ENCODE measurements around the gene EGLN3. TPM values are rescaled to one million over a fixed set of nuclear protein-coding genes. Genes with fewer than 3 reads are reported as not detected.
"Not testable (repeated sequence)": the region's sequence is repeated elsewhere in the genome, so short reads cannot be mapped to it uniquely, and the experiment has no call there.

The EGLN3 gene
- total RNA-seq, 1 experiment from 2014 or later: 4.3 TPM

DNA sequence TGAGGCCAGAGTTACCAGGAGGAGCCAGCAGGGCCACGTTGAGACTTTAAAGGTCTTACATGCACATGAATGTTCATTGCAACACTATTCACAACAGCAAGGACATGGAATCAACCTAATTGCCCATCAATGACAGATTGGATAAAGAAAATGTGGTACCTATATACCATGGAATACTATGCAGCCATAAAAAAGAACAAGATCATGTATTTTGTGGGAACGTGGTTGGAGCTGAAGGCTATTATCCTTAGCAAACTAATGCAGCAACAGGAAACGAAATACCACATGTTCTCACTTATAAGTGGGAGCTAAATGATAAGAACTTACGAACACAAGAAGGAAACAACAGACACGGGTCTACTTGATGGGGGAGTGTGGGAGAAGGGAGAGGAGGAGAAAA is 11.6 kb upstream of the EGLN3 start:
- DNase-seq (ENCODE audit: low read depth): not testable (repeated sequence)

GRCh38 chr14:33962016-33962415 is 11.1 kb upstream of the EGLN3 start:
- no peak for DNase-seq (ENCODE audit: low read depth)

DNA sequence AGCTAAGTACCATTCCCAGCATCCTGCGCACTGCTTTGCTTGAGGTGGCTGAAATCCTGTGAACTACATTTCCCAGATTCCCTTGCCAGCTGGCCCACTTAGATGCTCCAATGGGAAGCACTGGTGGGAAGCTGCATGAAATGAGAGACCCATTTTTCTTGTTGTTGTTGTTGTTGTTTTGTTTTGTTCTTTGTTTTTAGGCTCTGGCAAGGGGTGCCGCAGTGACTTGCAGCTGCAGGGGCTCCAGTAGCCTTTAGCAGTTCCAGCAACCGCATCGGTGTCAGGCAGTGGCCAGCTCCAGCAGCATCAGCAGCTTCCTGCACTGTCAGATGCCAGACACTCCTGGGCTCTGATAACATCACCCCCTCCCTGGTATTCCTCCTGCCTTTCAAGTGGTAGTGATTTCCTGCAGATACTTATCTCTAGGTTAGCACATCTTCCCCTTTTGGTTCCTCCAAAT is 8.8 kb upstream of the EGLN3 start:
- DNase-seq (ENCODE audit: low read depth): no peak

- DNase-seq (ENCODE audit: low read depth): no peak
Measured at GRCh38 chr14:33958605-33959226, 7.8 kb upstream of the EGLN3 start.

DNA sequence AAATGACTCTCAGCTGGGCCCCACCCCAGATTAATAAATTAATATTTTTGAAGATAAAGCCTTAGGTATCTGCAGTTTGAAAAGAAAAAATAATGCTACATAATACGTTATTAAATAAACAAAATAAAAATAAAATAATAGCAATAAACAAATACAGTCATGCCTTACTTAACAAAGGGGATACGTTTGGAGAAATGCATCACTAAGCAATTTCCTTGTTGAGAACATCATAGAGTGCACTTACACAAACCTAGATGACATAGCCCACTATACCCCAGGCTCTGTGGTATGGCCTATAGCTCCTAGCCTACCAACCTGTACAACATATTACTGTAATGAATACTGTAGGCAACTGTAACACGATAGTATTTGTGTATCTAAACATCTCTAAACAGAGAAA is 7.1 kb upstream of the EGLN3 start:
- DNase-seq (ENCODE audit: low read depth): no peak

- DNase-seq (ENCODE audit: low read depth): no peak
Measured at GRCh38 chr14:33957299-33957698, 6.4 kb upstream of the EGLN3 start.

GRCh38 chr14:33956640-33957039 is 5.8 kb upstream of the EGLN3 start:
- DNase-seq (ENCODE audit: low read depth): no peak

DNA sequence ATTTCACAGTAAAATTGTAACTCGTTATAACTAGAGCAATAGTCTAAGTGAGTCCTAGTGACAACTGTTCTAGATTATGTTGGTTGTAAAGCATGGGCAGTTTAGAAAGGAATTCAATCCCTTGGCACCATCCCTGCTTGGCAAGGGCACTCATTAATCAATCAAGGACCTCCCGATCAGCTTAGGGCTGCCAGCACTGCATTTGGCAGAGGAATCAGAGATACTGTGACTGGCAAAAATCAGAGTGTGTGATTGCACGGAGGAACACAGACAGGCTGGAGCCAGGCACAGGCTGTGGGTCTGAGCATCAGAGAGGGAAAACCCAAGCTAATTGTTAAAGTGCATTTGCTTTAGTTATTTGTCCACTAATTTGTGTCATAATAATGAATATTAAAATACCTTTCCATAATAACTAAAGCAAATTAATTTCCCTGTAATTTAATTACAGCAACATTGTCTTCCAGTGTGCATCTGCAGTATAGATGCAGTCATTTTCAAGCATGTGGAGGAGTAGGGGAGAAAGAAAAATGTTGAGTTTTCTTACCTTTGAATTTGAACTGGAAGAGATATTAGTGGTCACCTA is 3.2 kb upstream of the EGLN3 start:
- DNase-seq (ENCODE audit: low read depth): no peak

GRCh38 chr14:33952541-33952940 is 1.7 kb upstream of the EGLN3 start:
- DNase-seq (ENCODE audit: low read depth): no peak

GRCh38 chr14:33951183-33951840 is 438 bp upstream of the EGLN3 start:
- no peak for DNase-seq (ENCODE audit: low read depth)

GRCh38 chr14:33949411-33949893 is 1.4 kb downstream of the EGLN3 start:
- no peak for DNase-seq (ENCODE audit: low read depth)

DNA sequence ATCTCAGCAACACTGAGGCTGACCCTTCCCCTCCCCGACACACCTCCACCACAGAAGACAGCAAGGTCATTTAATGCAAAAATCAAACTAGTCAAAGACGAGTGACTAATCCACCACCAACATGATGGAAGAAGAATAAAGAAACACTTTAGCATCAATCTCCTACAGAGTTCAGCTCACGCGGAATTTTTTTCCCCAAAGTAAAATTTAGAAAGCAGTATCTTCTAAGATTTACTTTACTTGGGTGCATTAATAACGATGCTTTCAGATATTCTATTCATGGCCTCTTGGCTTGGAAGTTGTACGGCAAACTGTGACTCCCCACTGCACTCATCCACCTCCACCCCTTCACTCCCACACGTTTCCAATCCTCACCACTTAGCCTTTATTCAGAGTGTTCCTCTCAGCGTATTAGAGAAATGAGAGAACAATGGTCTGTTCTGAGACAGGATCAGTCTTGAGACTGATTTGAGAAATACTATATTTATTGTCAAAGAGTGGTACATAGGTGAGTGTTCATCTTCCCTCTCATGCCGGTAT is 1.9 kb downstream of the EGLN3 start:
- no peak for DNase-seq (ENCODE audit: low read depth)

- no peak for DNase-seq (ENCODE audit: low read depth)
Measured at GRCh38 chr14:33948145-33948868, 2.6 kb downstream of the EGLN3 start.

GRCh38 chr14:33946679-33947476 is 4.0 kb downstream of the EGLN3 start:
- DNase-seq (ENCODE audit: low read depth): no peak

GRCh38 chr14:33945210-33946088 is 5.4 kb downstream of the EGLN3 start:
- no peak for DNase-seq (ENCODE audit: low read depth)

DNA sequence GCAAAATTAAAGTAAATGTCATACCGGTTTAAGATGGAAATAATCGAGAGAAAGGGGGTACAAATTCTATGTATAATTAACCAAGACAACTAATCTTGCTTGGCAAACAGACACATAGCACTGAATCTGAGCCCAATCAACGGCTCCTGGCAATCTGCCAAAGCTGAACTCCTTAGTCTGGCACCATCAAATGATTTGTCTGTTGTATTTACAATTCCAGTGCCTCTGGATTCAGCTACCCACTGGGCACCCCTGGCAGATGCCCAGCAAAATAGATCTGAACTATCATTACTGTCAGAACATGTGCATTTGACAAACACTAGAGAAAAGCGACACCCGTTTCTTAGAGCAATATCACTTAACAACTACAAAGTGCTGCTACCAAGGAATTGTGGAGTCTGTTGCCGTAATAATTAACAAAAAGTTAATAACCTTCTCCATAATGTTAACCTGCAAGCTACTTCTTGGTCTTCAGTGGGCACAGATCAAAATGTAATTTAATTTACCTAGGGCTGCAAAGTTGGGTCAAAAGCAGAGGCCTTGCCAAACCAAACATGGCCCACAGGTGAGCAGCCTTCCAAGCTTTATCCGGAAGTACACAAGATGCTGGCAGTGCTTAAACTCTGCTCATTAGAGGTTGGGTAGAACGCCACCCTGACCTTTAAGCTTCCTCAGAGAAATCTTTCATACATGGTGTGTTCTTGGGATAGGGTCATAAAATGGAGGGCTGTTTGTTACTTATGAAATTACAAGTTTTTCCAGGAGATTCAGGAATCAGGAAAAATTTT is 7.6 kb downstream of the EGLN3 start:
- no peak for DNase-seq (ENCODE audit: low read depth)

GRCh38 chr14:33941718-33942117 is 9.2 kb downstream of the EGLN3 start:
- DNase-seq (ENCODE audit: low read depth): no peak

DNA sequence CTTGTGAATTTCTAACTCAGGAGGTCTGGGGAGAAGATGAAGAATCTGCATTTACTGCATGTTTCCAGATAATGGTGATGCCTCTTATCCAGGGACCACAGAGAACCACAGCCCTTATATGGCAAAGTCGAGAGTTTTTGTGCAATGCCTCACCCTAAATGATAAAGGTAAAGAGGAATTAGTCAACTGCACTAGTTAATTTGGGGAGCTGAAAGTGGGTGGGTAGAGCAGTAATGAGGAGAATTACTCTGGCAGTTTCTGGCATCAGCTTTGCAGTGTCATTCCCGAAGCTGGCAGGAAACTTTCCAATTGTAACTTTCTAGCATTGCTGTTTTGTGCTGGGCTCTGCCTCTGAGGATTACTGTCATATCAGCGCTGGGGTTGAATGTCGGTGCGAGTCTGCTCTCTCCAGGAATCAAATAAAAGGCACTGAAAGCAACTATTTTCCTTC is 10.3 kb downstream of the EGLN3 start:
- no peak for DNase-seq (ENCODE audit: low read depth)

Data from Daoy (cell line).